NOMO-1 (cell line): ENCODE data around the gene NSA2.

Experiments
- DNase-seq, 2 experiments: peaks; one replicate each; lab custom pipeline; 2025; ENCODE audit not compliant: unreplicated experiment in 2 of 2; lab: John Stamatoyannopoulos, UW

NSA2 gene

DNA sequence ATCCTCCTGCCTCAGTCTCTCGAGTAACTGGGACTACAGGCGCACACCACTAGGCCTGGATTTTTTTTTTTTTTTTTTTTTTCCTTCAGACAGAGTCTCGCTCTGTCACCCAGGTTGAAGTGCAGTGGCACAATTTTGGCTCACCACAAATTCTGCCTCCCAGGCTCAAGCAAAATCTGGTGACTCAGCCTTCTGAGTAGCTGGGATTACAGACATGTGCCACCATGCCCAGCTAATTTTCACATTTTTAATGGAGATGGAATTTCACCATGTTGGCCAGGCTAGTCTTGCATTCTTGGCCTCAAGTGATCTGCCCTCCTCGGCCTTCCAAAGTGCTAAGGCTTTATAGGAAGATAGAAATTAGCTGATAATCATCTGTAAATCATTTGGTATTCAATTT, 43.9 kb downstream of the NSA2 start:
- no peak for DNase-seq

DNA sequence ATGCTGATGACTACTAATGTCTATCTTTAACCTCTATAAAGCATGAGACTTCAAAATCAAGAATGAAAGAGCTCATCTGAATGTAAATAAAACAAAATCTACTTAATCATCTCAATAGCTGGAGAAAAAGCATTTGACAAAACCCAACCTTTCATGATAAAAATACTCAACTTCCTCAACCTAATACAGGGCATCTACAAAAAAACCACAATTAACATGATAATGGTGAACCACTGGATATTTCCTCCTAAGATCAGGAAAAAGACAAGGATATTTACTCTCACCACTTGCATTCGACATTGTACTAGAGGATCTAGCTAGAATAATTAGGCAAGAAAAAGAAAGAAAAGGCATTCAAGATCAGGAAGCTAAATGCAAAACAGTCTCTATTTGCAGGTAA, 49.8 kb downstream of the NSA2 start:
- no peak for DNase-seq

DNA sequence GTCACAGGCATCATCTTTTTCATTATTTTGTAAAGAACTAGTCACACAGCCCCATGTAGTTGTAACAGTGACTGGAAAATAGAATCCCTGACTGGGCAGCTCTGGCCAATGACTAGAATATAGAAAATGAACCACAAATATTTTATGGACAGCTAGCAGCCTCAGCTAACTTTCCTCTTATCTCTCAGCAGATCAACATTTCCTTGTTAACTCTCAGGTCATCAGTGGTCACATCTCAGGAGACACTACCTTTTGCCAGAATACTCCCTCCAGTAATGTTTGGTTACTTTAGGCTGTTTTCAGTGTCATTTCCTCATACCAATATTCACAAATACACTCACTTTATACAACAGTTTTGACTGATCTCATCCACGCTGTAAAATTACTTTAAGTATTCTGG, 55.2 kb downstream of the NSA2 start:
- DNase-seq, result no peak

DNA sequence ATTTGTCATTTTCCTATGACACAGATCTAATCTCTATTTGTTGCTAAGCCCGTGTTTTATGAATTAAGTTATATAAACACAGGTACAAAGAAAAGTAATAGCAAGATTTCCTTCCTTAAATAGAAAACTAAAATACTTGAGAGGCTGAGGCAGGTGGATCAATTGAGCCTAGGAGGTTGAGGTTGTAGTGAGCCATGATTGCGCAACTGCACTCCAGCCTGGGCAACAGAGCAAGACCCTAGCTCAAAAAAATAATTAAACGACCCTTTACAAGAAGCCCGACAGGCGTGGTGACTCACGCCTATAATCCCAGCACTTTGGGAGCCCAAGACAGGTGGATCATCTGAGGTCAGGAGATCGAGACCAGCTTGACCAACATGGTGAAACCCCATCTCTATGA, 62.4 kb downstream of the NSA2 start:
- DNase-seq, result no peak
